Keratinocyte (primary cell): ENCODE measurements around the gene CPHXL.

ENCODE experiments used
- CTCF ChIP-seq, 3 experiments: IDR thresholded peaks in 1 of 3; conservative IDR thresholded peaks in 1 of 3; optimal IDR thresholded peaks in 1 of 3; 2 replicates in 2 of 3; 3 replicates in 1 of 3; pipeline versions ENCODE3 to v1.5.1; 2011; ENCODE audit warnings: low read length in 3 of 3, mild to moderate bottlenecking in 3 of 3, moderate library complexity in 2 of 3, control low read depth in 1 of 3, inconsistent platforms in 1 of 3; ENCODE audit not compliant: insufficient read depth in 2 of 3; ENCODE audit errors: extremely low read depth in 1 of 3
- EZH2 ChIP-seq: IDR thresholded peaks from one replicate; pipeline ENCODE4 v1.6.1; 2012; ENCODE audit warnings: inconsistent platforms, mild to moderate bottlenecking, low read length, moderate library complexity

- no peak for TF ChIP-seq CTCF (optimal IDR thresholded peaks at IDR 0.05 in 1 of 3, IDR thresholded peaks at IDR 0.05 in 1 of 3, conservative IDR thresholded peaks at IDR 0.05 in 1 of 3; ENCODE audit: extremely low read depth in 1 of 3, insufficient read depth in 2 of 3, low read length in 3 of 3)
- no peak for TF ChIP-seq EZH2
Measured at GRCh38 chr16:75676909-75677308, 49.4 kb downstream of the CPHXL start, which contains the start of gene CPHXL2.
